Activated CD4-positive, alpha-beta memory T cell treated with anti-CD3 and anti-CD28 coated beads, Interleukin-2, amount 10 ng/mL, durations not matched to agents 7 days and 5 days (primary cell): Measurements from ENCODE around the gene UQCC5. TPM values are rescaled to one million over a fixed set of nuclear protein-coding genes. Genes with fewer than 3 reads are reported as not detected.

ENCODE experiments used
- CTCF ChIA-PET: fragments of 350-600 bp; sonication (Branson Sonifier 250); formaldehyde crosslinking; loops from one replicate; lab custom pipeline; 2021; ENCODE audit warnings: antibody characterized with exemption, inconsistent platforms; lab: Charles Lee
- POLR2A ChIA-PET: fragments of 350-600 bp; sonication (Branson Sonifier 250); formaldehyde crosslinking; loops from one replicate; lab custom pipeline; 2021; ENCODE audit warnings: antibody characterized with exemption; lab: Charles Lee
- DNase-seq: peaks from one replicate; pipeline ENCODE4 v3.0.0-alpha.2; 2020
- H3K27ac Mint-ChIP-seq: one replicate; pipeline ENCODE4 v1.8.0; 2021; ENCODE audit warnings: mild to moderate bottlenecking, mixed read lengths
- H3K27me3 Mint-ChIP-seq: one replicate; pipeline ENCODE4 v1.8.0; 2021; ENCODE audit warnings: mixed read lengths
- H3K36me3 Mint-ChIP-seq: one replicate; pipeline ENCODE4 v1.8.0; 2021; ENCODE audit warnings: low read depth, mixed read lengths
- H3K4me1 Mint-ChIP-seq: one replicate; pipeline ENCODE4 v1.8.0; 2021; ENCODE audit warnings: mixed read lengths
- H3K4me3 Mint-ChIP-seq: one replicate; pipeline ENCODE4 v1.8.0; 2021; ENCODE audit warnings: mild to moderate bottlenecking, mixed read lengths
- H3K9me3 Mint-ChIP-seq: one replicate; pipeline ENCODE4 v1.8.0; 2021; ENCODE audit warnings: mixed read lengths
- total RNA-seq, 2 experiments: library from RNA; stranded (reverse); gene quantifications; one replicate each; pipeline ENCODE4 v1.2.3, GENCODE V29; 2021

The UQCC5 gene
- total RNA-seq, 2 experiments from 2014 or later, result 8.7 to 10.7 TPM

DNA sequence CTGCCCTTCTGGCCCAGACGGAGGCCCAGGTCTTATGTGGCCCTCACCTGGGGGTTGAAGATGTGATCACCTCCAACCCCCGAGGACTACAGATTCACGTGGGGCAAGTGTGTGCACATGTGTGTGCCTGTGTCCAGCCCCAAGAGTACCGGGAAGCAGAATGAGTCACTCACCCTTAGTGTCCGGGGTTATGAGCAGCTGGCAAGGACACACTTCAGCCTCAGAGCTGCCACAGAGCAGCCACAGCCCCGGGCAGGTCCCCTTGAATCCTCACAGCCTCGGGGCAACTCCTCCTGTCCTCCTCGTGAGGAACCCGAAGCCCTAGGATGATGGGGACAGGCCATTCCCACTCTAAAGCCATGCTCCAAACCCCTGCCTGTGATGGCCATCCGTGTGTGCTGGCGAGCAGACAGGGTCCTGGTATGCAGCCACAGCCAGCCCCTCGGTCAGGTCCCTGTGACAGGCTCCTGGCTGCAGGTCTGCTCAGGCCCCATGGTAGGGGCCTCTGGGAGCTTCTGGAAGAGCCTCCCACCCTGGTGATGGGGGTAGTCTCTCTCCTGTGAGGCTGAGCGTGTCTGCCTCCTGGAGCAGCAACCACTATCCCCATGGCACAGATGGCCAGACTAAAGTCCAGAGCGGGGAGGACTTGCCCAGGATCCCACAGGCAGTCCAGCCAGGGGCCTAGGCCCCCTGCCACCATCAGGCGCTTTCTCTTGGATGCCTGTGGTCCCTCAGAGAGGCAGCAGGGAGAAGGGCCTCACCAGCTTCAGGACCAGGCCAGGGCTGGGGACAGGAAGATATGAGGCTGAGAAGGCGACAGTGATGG lies 40.4 kb upstream of the UQCC5 start:
- H3K4me1 Mint-ChIP-seq, result peaks cover 3% of the 10 kb centered on the region
- no peaks in the 10 kb centered on the region for H3K9me3 Mint-ChIP-seq
- no peaks in the 10 kb centered on the region for H3K27me3 Mint-ChIP-seq
- H3K27ac Mint-ChIP-seq, result no peak overlapping the region
- H3K36me3 Mint-ChIP-seq, result peaks cover 14% of the 10 kb centered on the region
- ChIA-PET CTCF (no interaction called here), POLR2A (no interaction called here)
- no peak for DNase-seq
- H3K4me3 Mint-ChIP-seq, result no peak overlapping the region

DNA sequence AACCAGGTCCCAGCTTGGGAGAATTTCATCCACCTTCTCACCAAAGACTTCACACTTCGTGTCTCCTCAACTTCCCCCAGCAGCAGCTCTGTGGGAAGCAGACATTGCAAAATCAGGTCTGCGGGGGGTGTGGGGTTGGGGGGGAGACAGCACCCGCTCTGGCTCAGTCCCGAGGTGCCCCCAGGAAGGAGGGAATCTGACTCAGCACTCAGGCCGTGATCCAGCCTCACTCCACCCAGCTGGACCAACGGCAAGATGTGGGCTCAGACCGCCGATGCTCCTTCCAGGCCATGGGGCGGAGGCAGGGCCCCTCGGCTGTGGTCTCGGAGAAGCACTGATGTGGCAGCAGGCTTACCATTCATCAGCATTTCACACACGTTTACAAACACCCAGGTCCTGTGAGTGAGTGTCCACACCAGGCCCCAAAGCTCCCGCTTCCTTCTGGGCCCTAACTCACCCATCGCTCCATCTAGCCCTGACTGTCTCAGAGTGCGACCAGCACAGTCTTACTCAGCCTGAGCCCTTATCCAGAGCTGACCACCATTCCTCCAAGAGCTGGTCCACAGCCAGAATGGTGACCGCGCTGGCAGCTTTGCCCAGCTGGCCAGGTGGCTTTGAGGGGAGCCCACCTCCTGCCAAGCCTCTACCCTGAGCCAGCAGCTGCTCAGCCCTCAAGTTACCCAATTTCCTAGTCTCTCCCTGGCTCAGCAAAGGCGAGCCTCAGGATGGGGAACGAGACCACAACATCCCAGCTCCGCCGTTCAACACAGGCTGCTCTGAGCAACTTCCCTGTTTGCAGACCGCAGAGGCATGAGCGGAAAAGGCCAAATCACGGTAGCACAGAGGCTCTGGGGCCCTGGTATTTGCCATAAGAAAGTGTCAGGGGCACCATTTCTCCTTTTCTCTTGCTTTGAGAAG lies 38.0 kb upstream of the UQCC5 start:
- H3K36me3 Mint-ChIP-seq, result no peaks in the 10 kb centered on the region
- H3K4me1 Mint-ChIP-seq, result peaks cover 3% of the 10 kb centered on the region
- H3K9me3 Mint-ChIP-seq, result no peaks in the 10 kb centered on the region
- POLR2A ChIA-PET, result no interaction called here
- H3K4me3 Mint-ChIP-seq, result no peak overlapping the region
- H3K27me3 Mint-ChIP-seq, result no peaks in the 10 kb centered on the region
- CTCF ChIA-PET, result no interaction called here
- H3K27ac Mint-ChIP-seq, result no peak overlapping the region
- DNase-seq, result no peak

DNA sequence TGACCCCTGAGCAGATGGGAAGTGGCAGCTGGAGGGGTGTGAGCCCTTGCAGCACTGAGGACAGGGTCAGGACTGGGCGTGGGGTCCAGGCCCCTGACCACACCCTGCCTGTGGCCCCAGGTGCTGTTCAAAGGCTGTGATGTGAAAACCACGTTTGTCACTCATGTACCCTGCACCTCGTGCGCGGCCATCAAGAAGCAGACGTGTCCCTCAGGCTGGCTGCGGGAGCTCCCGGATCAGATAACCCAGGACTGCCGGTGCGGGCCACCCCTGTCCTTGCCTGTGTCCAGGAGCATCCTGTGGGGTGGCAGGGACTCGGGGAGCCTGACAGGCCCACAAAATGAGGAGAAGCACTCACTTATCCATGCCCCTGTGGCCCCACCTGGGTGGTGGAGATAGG lies 35.4 kb upstream of the UQCC5 start:
- Mint-ChIP-seq H3K4me3 (no peak overlapping the region), H3K27ac (no peak overlapping the region), H3K9me3 (no peaks in the 10 kb centered on the region), H3K27me3 (no peaks in the 10 kb centered on the region), H3K4me1 (peaks cover 3% of the 10 kb centered on the region), H3K36me3 (no peaks in the 10 kb centered on the region)
- no peak for DNase-seq
- ChIA-PET CTCF (no interaction called here), POLR2A (interaction anchor here (1.4 kb wide), 1 partner anchor 10 kb away, joined by 4 read pairs; no protein-coding TSS in a partner anchor)

DNA sequence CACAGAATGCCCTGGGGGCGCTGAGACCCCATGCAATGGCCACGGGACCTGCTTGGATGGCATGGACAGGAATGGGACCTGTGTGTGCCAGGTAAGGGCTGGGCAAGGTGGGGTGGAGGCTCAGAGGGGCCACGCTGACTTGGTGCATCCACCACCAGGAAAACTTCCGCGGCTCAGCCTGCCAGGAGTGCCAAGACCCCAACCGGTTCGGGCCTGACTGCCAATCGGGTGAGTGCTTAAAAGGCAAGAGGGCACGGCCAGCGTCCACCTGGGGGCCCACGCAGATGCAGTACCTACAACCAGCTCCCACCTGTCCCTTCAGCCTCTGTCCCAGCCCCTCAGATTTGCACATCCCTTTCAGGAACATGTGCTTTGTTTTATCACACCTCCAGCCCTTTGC lies 34.4 kb upstream of the UQCC5 start:
- H3K36me3 Mint-ChIP-seq, result no peaks in the 10 kb centered on the region
- no peaks in the 10 kb centered on the region for H3K9me3 Mint-ChIP-seq
- H3K27ac Mint-ChIP-seq, result no peak overlapping the region
- CTCF ChIA-PET, result no interaction called here
- H3K4me3 Mint-ChIP-seq, result no peak overlapping the region
- peaks cover 3% of the 10 kb centered on the region for H3K4me1 Mint-ChIP-seq
- H3K27me3 Mint-ChIP-seq, result no peaks in the 10 kb centered on the region
- no peak for DNase-seq
- POLR2A ChIA-PET, result no interaction called here

DNA sequence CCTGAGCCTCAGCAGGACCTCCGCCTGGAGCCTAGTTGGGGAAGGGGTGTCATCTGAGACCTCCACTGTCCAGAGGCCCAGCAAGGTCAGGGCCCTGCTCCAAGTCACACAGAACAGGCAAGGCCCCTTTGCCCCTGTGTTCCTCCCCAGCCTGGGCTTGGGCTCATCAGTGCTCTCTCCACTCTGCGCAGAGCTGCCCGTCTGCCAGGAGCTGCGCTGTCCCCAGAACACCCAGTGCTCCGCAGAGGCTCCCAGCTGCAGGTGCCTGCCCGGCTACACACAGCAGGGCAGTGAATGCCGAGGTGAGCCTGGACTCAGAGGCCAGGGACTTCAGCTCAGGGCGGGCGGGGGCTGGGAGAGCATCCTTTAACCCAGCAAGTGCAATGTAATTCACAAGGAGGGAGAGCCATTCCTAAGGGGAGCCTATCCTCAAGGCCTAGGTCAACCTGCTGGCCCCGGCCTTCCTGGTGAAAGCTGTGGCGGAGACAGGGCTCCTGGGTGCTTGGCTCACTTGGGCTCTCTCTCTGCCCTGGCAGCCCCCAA lies 33.5 kb upstream of the UQCC5 start:
- POLR2A ChIA-PET, result no interaction called here
- CTCF ChIA-PET, result no interaction called here
- H3K27ac Mint-ChIP-seq, result no peak overlapping the region
- H3K27me3 Mint-ChIP-seq, result no peaks in the 10 kb centered on the region
- no peak for DNase-seq
- H3K4me1 Mint-ChIP-seq, result no peaks in the 10 kb centered on the region
- no peaks in the 10 kb centered on the region for H3K36me3 Mint-ChIP-seq
- no peaks in the 10 kb centered on the region for H3K9me3 Mint-ChIP-seq
- no peak overlapping the region for H3K4me3 Mint-ChIP-seq

DNA sequence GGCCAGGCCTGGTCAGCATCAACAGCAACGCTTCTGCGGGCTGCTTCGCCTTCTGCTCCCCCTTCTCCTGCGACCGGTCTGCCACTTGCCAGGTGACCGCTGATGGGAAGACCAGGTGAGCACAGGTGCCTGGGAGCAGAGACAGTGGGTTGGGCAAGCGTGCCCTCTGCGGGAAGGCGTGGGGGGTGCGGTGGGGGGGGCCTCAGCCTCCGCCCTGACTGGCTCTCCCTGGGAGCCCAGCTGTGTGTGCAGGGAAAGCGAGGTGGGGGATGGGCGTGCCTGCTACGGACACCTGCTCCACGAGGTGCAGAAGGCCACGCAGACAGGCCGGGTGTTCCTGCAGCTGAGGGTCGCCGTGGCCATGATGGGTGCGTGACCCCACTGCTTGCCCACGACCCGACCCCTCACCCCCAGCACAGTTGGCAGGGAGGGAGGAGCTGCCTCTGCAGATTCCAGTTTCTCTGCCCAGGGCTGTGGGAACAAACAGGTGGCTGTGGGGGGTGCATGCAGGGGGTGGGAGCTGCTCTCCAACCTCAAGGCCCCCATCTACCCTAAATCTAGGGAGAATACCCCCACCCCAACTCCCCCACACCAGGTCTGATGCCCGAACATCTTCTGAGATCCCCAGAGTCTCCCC lies 32.5 kb upstream of the UQCC5 start:
- Mint-ChIP-seq H3K4me1 (no peaks in the 10 kb centered on the region), H3K27ac (no peak overlapping the region), H3K9me3 (no peaks in the 10 kb centered on the region), H3K4me3 (no peak overlapping the region), H3K27me3 (no peaks in the 10 kb centered on the region), H3K36me3 (no peaks in the 10 kb centered on the region)
- CTCF ChIA-PET, result no interaction called here
- POLR2A ChIA-PET, result no interaction called here
- DNase-seq, result no peak

DNA sequence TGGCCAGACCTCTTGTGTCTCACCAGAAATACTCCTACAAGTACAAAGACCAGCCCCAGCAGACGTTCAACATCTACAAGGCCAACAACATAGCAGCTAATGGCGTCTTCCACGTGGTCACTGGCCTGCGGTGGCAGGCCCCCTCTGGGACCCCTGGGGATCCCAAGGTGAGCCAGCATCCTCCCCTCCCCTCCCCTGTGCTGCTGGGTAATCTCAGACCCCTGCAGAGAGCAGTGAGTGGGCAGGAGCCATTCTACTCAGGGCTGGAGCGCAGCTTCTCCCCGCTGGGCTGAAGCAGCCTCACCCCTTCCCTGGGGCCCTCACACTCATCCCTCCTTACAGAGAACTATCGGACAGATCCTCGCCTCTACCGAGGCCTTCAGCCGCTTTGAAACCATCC lies 31.4 kb upstream of the UQCC5 start:
- no peaks in the 10 kb centered on the region for H3K27me3 Mint-ChIP-seq
- ChIA-PET POLR2A (no interaction called here), CTCF (no interaction called here)
- H3K9me3 Mint-ChIP-seq, result no peaks in the 10 kb centered on the region
- H3K4me1 Mint-ChIP-seq, result no peaks in the 10 kb centered on the region
- no peaks in the 10 kb centered on the region for H3K36me3 Mint-ChIP-seq
- no peak for DNase-seq
- no peak overlapping the region for H3K27ac Mint-ChIP-seq
- H3K4me3 Mint-ChIP-seq, result no peak overlapping the region

DNA sequence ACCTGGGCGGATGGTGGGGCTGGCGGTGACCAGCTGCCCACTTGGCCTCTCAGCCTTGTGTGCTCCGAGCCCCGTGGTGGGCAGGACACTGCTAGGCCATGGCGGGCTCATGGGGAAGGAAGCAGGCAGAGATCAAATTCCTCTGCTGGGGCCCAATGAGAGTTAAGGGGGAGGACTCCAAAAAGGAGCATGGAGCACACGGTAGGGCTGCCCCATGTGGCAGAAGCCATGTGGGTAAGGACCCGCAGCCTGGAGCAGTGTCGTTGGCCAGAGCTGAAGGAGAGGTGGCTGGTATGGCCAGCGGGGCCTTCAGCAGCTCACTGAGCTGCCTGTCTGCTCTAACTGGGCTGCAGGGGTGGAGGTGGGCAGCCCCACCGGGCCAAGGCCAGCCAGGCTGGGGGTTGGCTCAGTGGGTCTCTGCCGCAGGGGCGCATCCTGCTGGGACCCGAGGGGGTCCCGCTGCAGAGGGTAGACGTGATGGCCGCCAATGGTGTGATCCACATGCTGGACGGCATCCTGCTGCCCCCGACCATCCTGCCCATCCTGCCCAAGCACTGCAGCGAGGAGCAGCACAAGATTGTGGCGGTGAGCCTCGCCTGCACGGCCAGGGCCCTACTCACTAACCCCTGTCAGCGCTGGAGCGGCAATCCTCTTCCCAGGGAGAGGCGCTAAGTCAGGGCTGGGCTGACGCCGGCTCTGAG lies 30.0 kb upstream of the UQCC5 start:
- no peaks in the 10 kb centered on the region for H3K27me3 Mint-ChIP-seq
- no peak overlapping the region for H3K27ac Mint-ChIP-seq
- ChIA-PET POLR2A (no interaction called here), CTCF (no interaction called here)
- no peak for DNase-seq
- H3K36me3 Mint-ChIP-seq, result no peaks in the 10 kb centered on the region
- H3K4me3 Mint-ChIP-seq, result no peak overlapping the region
- no peaks in the 10 kb centered on the region for H3K4me1 Mint-ChIP-seq
- H3K9me3 Mint-ChIP-seq, result no peaks in the 10 kb centered on the region

DNA sequence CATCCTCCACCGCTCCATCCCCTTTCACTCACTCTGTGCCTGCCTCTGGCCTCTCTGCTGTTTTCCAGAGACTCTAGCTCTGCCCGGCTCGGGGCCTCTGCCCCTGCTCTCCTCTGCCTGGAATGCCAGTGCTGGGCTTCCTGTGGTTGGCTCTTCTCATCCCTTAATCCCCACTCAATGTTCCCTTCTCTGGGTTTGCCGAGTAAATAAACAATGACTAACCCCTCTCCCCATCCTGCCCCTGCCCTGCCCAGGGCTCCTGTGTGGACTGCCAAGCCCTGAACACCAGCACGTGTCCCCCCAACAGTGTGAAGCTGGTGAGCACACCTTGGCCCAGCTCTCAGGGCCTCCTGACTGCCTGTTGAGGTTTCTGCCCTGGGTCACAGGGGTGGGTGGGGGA lies 29.0 kb upstream of the UQCC5 start:
- H3K36me3 Mint-ChIP-seq, result no peaks in the 10 kb centered on the region
- no peaks in the 10 kb centered on the region for H3K9me3 Mint-ChIP-seq
- ChIA-PET CTCF (no interaction called here), POLR2A (no interaction called here)
- no peak overlapping the region for H3K27ac Mint-ChIP-seq
- H3K27me3 Mint-ChIP-seq, result no peaks in the 10 kb centered on the region
- no peak overlapping the region for H3K4me3 Mint-ChIP-seq
- DNase-seq, result no peak
- H3K4me1 Mint-ChIP-seq, result no peaks in the 10 kb centered on the region

DNA sequence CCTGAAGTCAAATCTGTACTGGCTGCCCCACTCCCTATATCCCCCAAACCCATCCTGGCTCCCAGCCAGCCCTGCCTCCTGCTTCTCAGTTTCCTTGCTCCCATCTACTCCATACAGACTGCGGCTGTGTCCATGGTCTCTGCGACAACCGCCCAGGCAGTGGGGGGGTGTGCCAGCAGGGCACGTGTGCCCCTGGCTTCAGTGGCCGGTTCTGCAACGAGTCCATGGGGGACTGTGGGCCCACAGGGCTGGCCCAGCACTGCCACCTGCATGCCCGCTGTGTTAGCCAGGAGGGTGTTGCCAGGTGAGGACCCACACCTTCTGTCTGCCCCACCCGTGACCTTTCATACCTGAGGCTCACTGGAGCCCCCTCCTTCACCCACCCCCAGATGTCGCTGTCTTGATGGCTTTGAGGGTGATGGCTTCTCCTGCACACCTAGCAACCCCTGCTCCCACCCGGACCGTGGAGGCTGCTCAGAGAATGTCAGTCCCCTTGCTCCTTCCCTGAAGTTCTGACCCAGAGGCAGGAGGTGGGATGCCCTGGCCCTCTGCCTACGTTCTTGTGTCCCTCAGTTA lies 26.6 kb upstream of the UQCC5 start:
- Mint-ChIP-seq H3K4me1 (no peaks in the 10 kb centered on the region), H3K9me3 (no peaks in the 10 kb centered on the region), H3K27ac (no peak overlapping the region), H3K36me3 (no peaks in the 10 kb centered on the region), H3K4me3 (no peak overlapping the region), H3K27me3 (no peaks in the 10 kb centered on the region)
- POLR2A ChIA-PET, result no interaction called here
- CTCF ChIA-PET, result no interaction called here
- DNase-seq, result no peak

DNA sequence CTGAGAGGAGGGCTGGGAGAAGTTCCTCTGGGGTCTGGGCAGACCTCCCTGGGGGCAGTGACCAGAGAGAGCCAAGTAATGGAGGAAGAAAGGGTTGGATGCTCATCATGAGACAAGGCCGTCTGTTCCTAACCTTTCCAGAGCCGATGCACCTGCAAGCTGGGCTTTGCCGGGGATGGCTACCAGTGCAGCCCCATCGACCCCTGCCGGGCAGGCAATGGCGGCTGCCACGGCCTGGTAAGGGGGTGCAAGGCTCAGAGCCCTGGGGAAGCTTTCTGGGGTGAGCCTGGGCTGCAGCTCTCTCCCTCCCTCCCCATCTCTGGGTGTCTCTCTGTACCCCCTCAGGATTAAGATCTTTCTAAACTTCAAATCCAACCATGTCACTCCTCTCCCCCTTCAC lies 24.9 kb upstream of the UQCC5 start:
- Mint-ChIP-seq H3K4me1 (no peaks in the 10 kb centered on the region), H3K27me3 (no peaks in the 10 kb centered on the region), H3K4me3 (no peak overlapping the region), H3K9me3 (no peaks in the 10 kb centered on the region), H3K36me3 (no peaks in the 10 kb centered on the region), H3K27ac (no peak overlapping the region)
- ChIA-PET POLR2A (no interaction called here), CTCF (interaction anchor here (0.5 kb wide), 1 partner anchor 543 kb away, joined by 3 read pairs; no protein-coding TSS in a partner anchor)
- no peak for DNase-seq

DNA sequence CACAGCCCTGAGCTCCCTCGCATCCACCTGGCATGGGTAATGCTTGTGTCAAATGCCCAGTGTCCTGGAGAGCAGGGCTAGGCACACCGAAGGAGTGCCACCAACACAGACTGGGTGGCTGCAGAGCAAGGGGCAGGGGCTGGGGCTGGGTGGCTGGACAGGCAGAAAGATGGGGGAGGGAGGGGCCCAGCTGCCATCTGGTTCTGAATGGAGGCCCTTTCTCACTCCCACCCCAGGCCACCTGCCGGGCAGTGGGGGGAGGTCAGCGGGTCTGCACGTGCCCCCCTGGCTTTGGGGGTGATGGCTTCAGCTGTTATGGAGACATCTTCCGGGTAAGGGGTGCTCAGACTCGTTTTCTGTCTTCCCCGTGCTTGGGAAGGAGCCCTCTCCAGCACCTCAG lies 24.3 kb upstream of the UQCC5 start:
- H3K4me3 Mint-ChIP-seq, result no peak overlapping the region
- H3K4me1 Mint-ChIP-seq, result no peaks in the 10 kb centered on the region
- no peaks in the 10 kb centered on the region for H3K9me3 Mint-ChIP-seq
- ChIA-PET CTCF (interaction anchor here (0.5 kb wide), 1 partner anchor 543 kb away, joined by 3 read pairs; no protein-coding TSS in a partner anchor), POLR2A (no interaction called here)
- H3K27ac Mint-ChIP-seq, result no peak overlapping the region
- H3K36me3 Mint-ChIP-seq, result no peaks in the 10 kb centered on the region
- no peak for DNase-seq
- no peaks in the 10 kb centered on the region for H3K27me3 Mint-ChIP-seq
